ENCODE data around the gene SSTR3.

- TF ChIP-seq CTCF (conservative IDR thresholded peaks at IDR 0.05; ENCODE audit: low read depth, low read length) (no peak), EZH2 (IDR thresholded peaks at IDR 0.05; ENCODE audit: borderline replicate concordance, low read depth, low read length, poor library complexity, severe bottlenecking) (no peak)
These were observed 47.8 kb downstream of the SSTR3 start for GRCh38 chr22:37164505-37164887.
